HepG2 (cell line): ENCODE data around the gene ATAD3C. TPM values are rescaled to one million over a fixed set of nuclear protein-coding genes. Genes with fewer than 3 reads are reported as not detected.

ENCODE experiments used
- AKAP8 ChIP-seq: sonication (generic); formaldehyde crosslinking; IDR thresholded peaks from 2 replicates; pipeline ENCODE4 v1.5.1; 2020; ENCODE audit warnings: mild to moderate bottlenecking, missing genetic modification reagents
- CBX2 ChIP-seq, 2 experiments: fragments of 200-600 bp in 1 of 2; sonication (generic); formaldehyde crosslinking in 1 of 2; IDR thresholded peaks; 2 replicates each; pipeline versions ENCODE4 v1.7.0 to v1.8.1; 2018 to 2022; ENCODE audit warnings: low read depth in 2 of 2, low read length in 1 of 2, mild to moderate bottlenecking in 1 of 2, missing genetic modification reagents in 1 of 2
- FOXM1 ChIP-seq: sonication (generic); formaldehyde crosslinking; IDR thresholded peaks from 2 replicates; pipeline ENCODE4 v1.5.0; 2020; ENCODE audit warnings: missing genetic modification reagents
- KLF6 ChIP-seq: IDR thresholded peaks from 2 replicates; pipeline ENCODE4 v1.8.0; 2016; ENCODE audit warnings: missing biosample characterization, missing genetic modification reagents
- NFKBIZ ChIP-seq: IDR thresholded peaks from 2 replicates; pipeline ENCODE4 v1.6.1; 2018; ENCODE audit warnings: missing genetic modification reagents, missing compliant biosample characterization
- RFX5 ChIP-seq: IDR thresholded peaks from 2 replicates; pipeline ENCODE4 v1.6.1; 2011; ENCODE audit warnings: low read depth, low read length, improper control_type of control experiment
- SAP130 ChIP-seq: IDR thresholded peaks from 2 replicates; pipeline ENCODE4 v1.6.1; 2016; ENCODE audit warnings: low read depth
- SRSF1 ChIP-seq: fragments of 200-400 bp; formaldehyde crosslinking; optimal IDR thresholded peaks from 2 replicates; pipeline ENCODE3; 2017; ENCODE audit warnings: mild to moderate bottlenecking, low read depth, low read length, moderate library complexity
- SSRP1 ChIP-seq: IDR thresholded peaks from 2 replicates; pipeline ENCODE4 v1.6.1; 2016; ENCODE audit warnings: control low read depth
- TFAP4 ChIP-seq: sonication (generic); IDR thresholded peaks from 2 replicates; pipeline ENCODE4 v1.6.1; 2016; ENCODE audit warnings: low read depth, borderline replicate concordance
- U2AF1 ChIP-seq: fragments of 200-400 bp; formaldehyde crosslinking; optimal IDR thresholded peaks from 2 replicates; pipeline ENCODE3; 2017; ENCODE audit warnings: mild to moderate bottlenecking, low read depth, low read length
- ZBTB37 ChIP-seq: sonication (generic); formaldehyde crosslinking; IDR thresholded peaks from 2 replicates; pipeline ENCODE4 v1.4.0; 2020; ENCODE audit warnings: mild to moderate bottlenecking, missing genetic modification reagents
- ZMAT3 ChIP-seq: sonication (generic); formaldehyde crosslinking; conservative IDR thresholded peaks from 2 replicates; pipeline ENCODE4 v1.7.0; 2021; ENCODE audit warnings: missing genetic modification reagents
- ZNF12 ChIP-seq: sonication (generic); formaldehyde crosslinking; IDR thresholded peaks from 2 replicates; pipeline ENCODE4 v1.5.0; 2020; ENCODE audit warnings: missing genetic modification reagents
- ZNF350 ChIP-seq: sonication (generic); formaldehyde crosslinking; IDR thresholded peaks from 2 replicates; pipeline ENCODE4 v1.4.0; 2020; ENCODE audit warnings: mild to moderate bottlenecking, low read depth, missing genetic modification reagents, borderline replicate concordance
- ZNF556 ChIP-seq: sonication (generic); formaldehyde crosslinking; IDR thresholded peaks from 2 replicates; pipeline ENCODE4 v1.4.0; 2020; ENCODE audit warnings: mild to moderate bottlenecking, missing genetic modification reagents, borderline replicate concordance
- ZNF572 ChIP-seq: sonication (generic); formaldehyde crosslinking; IDR thresholded peaks from 2 replicates; pipeline ENCODE4 v1.5.1; 2020; ENCODE audit warnings: mild to moderate bottlenecking, missing genetic modification reagents
- ZNF607 ChIP-seq: sonication (generic); formaldehyde crosslinking; IDR thresholded peaks from 2 replicates; pipeline ENCODE4 v1.5.1; 2020; ENCODE audit warnings: missing genetic modification reagents, mild to moderate bottlenecking, borderline replicate concordance
- polyA plus RNA-seq, 8 experiments: library from polyadenylated mRNA; depleted of rRNA in 3 of 8; stranded (reverse) in 7 of 8; unstranded in 1 of 8; fragments of >200 nt; fragmentation: Illumina TruSeq in 4 of 8; extraction: Trizol in 4 of 8; gene quantifications; 2 replicates each; pipeline versions ENCODE4 v1.2.1 to v1.2.3, GENCODE V29; 2011 to 2016; ENCODE audit warnings: low read depth in 4 of 8, missing spikeins in 1 of 8, mixed read lengths in 1 of 8; ENCODE audit not compliant: insufficient read depth in 1 of 8
- total RNA-seq, 5 experiments: library from RNA; depleted of rRNA; stranded (reverse); fragments of >200 nt; fragmentation: Illumina TruSeq; extraction: Trizol; gene quantifications; 2 replicates each; pipeline ENCODE4 v1.2.3, GENCODE V29; 2016; ENCODE audit warnings: low read depth in 1 of 5
- TF ChIP-seq, protein P1 (sequence below), 2 experiments: sonication (generic) in 1 of 2; formaldehyde crosslinking in 1 of 2; IDR thresholded peaks; 2 replicates each; pipeline versions ENCODE4 v1.6.1 to v1.9.0; 2014 to 2022; ENCODE audit warnings: antibody characterized with exemption in 1 of 2, borderline replicate concordance in 1 of 2, inconsistent platforms in 1 of 2, low read depth in 1 of 2, missing genetic modification reagents in 1 of 2
- TF ChIP-seq, protein P2 (sequence below): sonication (generic); formaldehyde crosslinking; IDR thresholded peaks from 2 replicates; pipeline ENCODE4 v1.4.0; 2020; ENCODE audit warnings: missing genetic modification reagents

Gene ATAD3C
- total and polyA plus RNA-seq, 2 of the 13 experiments (the other 11 are each of a cell fraction or from before 2014, with no cell fraction given), result 2.4 to 3.2 TPM

DNA sequence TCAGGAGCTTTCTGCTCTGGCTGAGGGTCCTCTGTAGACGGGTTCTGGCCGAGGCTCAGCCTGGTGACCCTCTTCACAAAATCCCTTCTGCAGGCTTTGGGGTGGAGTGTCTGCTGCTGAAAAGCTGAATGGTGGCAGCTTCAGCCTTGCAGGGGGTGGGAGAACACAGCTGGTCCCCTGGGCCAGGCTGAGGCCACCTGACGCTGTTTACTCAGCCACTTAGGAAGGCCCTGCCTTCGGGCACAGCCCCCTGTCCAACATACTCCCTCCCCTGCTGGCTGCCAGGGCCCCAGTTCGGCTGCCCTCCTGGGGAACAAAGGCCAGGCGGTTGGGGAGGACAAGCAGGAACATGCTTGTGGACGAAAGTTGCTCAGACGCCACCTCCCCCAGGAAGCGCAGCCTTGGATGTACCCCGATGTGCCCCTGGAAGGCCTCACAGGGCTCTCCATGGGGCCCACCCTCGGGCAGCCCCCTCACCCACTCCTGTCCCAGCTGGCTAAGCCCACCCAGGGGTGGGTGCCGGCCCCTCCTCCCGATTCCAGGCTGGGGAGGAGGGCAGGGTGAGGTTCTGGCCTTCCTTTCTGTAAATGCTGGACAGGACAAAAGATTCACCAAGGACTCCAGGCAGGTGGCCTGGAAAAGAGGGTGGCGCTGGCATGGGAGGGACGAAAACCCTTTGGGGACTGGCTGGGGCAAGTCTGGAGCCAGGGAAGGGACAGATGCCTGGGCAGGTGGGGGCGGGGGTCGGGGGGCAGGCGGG, 28.2 kb upstream of the ATAD3C start, which contains the start of gene ANKRD65 (continued):
- TF ChIP-seq, protein P1, sequence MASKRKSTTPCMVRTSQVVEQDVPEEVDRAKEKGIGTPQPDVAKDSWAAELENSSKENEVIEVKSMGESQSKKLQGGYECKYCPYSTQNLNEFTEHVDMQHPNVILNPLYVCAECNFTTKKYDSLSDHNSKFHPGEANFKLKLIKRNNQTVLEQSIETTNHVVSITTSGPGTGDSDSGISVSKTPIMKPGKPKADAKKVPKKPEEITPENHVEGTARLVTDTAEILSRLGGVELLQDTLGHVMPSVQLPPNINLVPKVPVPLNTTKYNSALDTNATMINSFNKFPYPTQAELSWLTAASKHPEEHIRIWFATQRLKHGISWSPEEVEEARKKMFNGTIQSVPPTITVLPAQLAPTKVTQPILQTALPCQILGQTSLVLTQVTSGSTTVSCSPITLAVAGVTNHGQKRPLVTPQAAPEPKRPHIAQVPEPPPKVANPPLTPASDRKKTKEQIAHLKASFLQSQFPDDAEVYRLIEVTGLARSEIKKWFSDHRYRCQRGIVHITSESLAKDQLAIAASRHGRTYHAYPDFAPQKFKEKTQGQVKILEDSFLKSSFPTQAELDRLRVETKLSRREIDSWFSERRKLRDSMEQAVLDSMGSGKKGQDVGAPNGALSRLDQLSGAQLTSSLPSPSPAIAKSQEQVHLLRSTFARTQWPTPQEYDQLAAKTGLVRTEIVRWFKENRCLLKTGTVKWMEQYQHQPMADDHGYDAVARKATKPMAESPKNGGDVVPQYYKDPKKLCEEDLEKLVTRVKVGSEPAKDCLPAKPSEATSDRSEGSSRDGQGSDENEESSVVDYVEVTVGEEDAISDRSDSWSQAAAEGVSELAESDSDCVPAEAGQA (IDR thresholded peaks at IDR 0.05; ENCODE audit: low read depth), result no peak
- TF ChIP-seq, protein P1 (CRISPR knock-in tag; IDR thresholded peaks at IDR 0.05; ENCODE audit: borderline replicate concordance), result no peak
- TF ChIP-seq FOXM1 (CRISPR knock-in tag), result no peak
- TF ChIP-seq CBX2 (IDR thresholded peaks at IDR 0.05; ENCODE audit: low read depth, low read length), result no peak
- no peak for TF ChIP-seq CBX2 (CRISPR knock-in tag; IDR thresholded peaks at IDR 0.05; ENCODE audit: low read depth)
- no peak for TF ChIP-seq SRSF1
- TF ChIP-seq ZNF607 (CRISPR knock-in tag), result no peak
- no peak for TF ChIP-seq U2AF1
- TF ChIP-seq KLF6 (CRISPR knock-in tag), result no peak
- TF ChIP-seq SSRP1 (CRISPR knock-in tag), result no peak
- TF ChIP-seq ZNF572 (CRISPR knock-in tag), result no peak
- TF ChIP-seq, protein P2, sequence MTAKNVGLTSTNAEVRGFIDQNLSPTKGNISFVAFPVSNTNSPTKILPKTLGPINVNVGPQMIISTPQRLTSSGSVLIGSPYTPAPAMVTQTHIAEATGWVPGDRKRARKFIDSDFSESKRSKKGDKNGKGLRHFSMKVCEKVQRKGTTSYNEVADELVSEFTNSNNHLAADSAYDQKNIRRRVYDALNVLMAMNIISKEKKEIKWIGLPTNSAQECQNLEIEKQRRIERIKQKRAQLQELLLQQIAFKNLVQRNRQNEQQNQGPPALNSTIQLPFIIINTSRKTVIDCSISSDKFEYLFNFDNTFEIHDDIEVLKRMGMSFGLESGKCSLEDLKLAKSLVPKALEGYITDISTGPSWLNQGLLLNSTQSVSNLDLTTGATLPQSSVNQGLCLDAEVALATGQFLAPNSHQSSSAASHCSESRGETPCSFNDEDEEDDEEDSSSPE (CRISPR knock-in tag), result peak; percentile 24; the same call in 1 of the 2 replicates
- TF ChIP-seq ZNF350 (CRISPR knock-in tag), result peak; percentile 56
- no peak for TF ChIP-seq ZBTB37
- peak; percentile 86 for TF ChIP-seq SAP130 (CRISPR knock-in tag)
- TF ChIP-seq ZMAT3 (CRISPR knock-in tag), result no peak
- 0 out of 2 replicates have a peak, but pooled peaks have one; percentile 35 for TF ChIP-seq AKAP8
- no peak for TF ChIP-seq RFX5
- no peak for TF ChIP-seq ZNF12 (CRISPR knock-in tag)
- no peak for TF ChIP-seq NFKBIZ (CRISPR knock-in tag)
- TF ChIP-seq ZNF556 (CRISPR knock-in tag), result no peak
- TF ChIP-seq TFAP4, result peak; percentile 98
